ENCODE measurements around the gene SMG1. TPM values are rescaled to one million over a fixed set of nuclear protein-coding genes. Genes with fewer than 3 reads are reported as not detected.

The SMG1 gene
- total RNA-seq, 1 experiment from 2014 or later = 72.7 TPM

DNA sequence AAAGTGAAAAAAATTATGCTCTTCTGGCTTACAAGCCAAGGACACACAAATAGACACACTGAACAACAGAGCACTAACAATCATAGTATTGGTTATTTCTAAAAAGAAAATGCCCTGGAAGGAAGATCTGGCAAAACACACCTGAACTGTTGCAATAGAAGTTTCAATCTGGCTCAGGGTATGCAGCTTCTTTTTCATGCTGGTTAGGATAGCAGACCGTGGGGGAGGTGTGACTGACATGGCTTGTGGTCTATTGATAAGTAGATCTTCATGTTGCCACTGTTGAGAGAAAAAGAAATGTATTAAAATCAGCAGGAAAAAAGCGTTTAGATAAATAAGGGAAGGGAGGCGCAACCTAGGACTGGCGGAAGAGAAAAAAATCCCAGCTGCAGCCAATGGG lies 98.3 kb downstream of the SMG1 start (continued):
- TF ChIP-seq, protein P1, sequence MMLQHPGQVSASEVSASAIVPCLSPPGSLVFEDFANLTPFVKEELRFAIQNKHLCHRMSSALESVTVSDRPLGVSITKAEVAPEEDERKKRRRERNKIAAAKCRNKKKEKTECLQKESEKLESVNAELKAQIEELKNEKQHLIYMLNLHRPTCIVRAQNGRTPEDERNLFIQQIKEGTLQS (IDR thresholded peaks at IDR 0.05) = no peak

DNA sequence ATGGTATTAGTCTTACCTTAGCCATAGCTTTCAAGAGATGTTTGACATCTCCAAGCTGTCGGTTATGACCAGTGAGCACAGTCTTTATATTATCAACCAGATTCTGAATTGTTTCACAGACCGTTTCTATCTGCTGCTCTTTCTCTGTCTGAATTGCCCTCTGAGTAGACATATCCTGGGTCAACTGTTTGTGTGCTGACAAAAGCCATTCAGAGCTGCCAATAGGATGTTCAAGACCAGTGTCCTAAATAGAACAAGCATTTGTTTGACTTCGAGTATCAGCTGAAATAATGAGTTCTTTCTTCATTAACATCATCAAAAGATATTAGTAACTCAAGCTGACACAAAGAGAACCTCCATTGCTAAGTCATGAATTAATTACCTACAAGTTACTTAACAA lies 109.9 kb downstream of the SMG1 start:
- no peaks in the 10 kb centered on the region for H3K27me3 ChIP-seq (ENCODE audit: insufficient read depth, low read length)
- no peaks in the 10 kb centered on the region; the same call in 1 of the 2 replicates for H3K79me2 ChIP-seq (ENCODE audit: insufficient read depth, low read length)
- H4K20me1 ChIP-seq (ENCODE audit: insufficient read depth) = no peaks in the 10 kb centered on the region
- CTCF ChIA-PET = interaction anchor here (3.0 kb wide), 1 partner anchor 14 kb away, joined by 13 read pairs; the partner anchor contains the start of gene ARL6IP1
- intact Hi-C loops (cut with micrococcal nuclease) = no loop called here
- no peaks in the 10 kb centered on the region for H3K4me1 ChIP-seq (ENCODE audit: control insufficient read depth in 1 of 2, insufficient read depth in 2 of 2, low read length in 2 of 2)
- no peak overlapping the region for H3K4me2 ChIP-seq (ENCODE audit: low read length)
- no TSS peak for BruUV-seq (replicated peaks)
- no peak overlapping the region for H3K9ac ChIP-seq (ENCODE audit: low read length)
- no peak overlapping the region for H3K4me3 ChIP-seq (replicated peaks in 1 of 2; ENCODE audit: low read depth in 1 of 2, low read length in 2 of 2)
- RAD21 ChIA-PET (ENCODE audit: low non-redundant PET in 1 of 2, low total read pairs in 2 of 2, uncharacterized antibody in 2 of 2, unreplicated experiment in 2 of 2) = no interaction called here
- H3K27ac ChIP-seq (ENCODE audit: low read depth, low read length) = no peak overlapping the region
- DNase-seq (ENCODE audit: low read depth, low spot score) (no peak), ATAC-seq (no peak)
- no peaks in the 10 kb centered on the region for H3K9me3 ChIP-seq (ENCODE audit: control insufficient read depth in 1 of 2, insufficient read depth in 1 of 2, low read depth in 1 of 2, low read length in 2 of 2)
- no peak for TF ChIP-seq REST (IDR thresholded peaks at IDR 0.05; ENCODE audit: low read depth)
- TF ChIP-seq, protein P2, sequence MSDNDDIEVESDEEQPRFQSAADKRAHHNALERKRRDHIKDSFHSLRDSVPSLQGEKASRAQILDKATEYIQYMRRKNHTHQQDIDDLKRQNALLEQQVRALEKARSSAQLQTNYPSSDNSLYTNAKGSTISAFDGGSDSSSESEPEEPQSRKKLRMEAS (IDR thresholded peaks at IDR 0.05) = no peak
- POLR2A ChIA-PET = interaction anchor here (0.8 kb wide), 1 partner anchor 15 kb away, joined by 4 read pairs; the partner anchor contains the start of gene ARL6IP1
- H2AFZ ChIP-seq (ENCODE audit: low read depth, low read length, poor library complexity, severe bottlenecking) = no peak overlapping the region
- H3K36me3 ChIP-seq (ENCODE audit: control insufficient read depth in 1 of 2, insufficient read depth in 2 of 2, low read length in 2 of 2) = peaks cover 39 to 54% of the 10 kb centered on the region in 2 experiments
- H3K9me2 ChIP-seq (ENCODE audit: insufficient read depth) = no peaks in the 10 kb centered on the region

Measured in HCT116 (cell line).